ENCODE measurements around the gene SERINC3. TPM values are rescaled to one million over a fixed set of nuclear protein-coding genes. Genes with fewer than 3 reads are reported as not detected.

Gene SERINC3
- polyA plus RNA-seq, 1 of the 3 experiments (the other 2 are of a cell fraction) = 105 TPM

GRCh38 chr20:44495257-44495656 is 26.6 kb downstream of the SERINC3 start:
- peak overlapping the region in 1 of 2 experiments; percentile 100; a peak in 3 of 4 replicates for H3K27ac ChIP-seq (ENCODE audit: low read depth in 2 of 2, low read length in 1 of 2)
- H3K9me3 ChIP-seq = no peaks in the 10 kb centered on the region
- no peaks in the 10 kb centered on the region for H4K20me1 ChIP-seq (ENCODE audit: insufficient read depth)
- peaks cover 0 to 44% of the 10 kb centered on the region in 2 experiments; a peak in 2 of 4 replicates for H3K4me1 ChIP-seq (ENCODE audit: control insufficient read depth in 1 of 2, insufficient read depth in 2 of 2, low read depth in 1 of 2, low read length in 1 of 2)
- peaks cover 11% of the 10 kb centered on the region; the same call in 1 of the 2 replicates for H3K79me2 ChIP-seq (ENCODE audit: insufficient read depth)
- TF ChIP-seq IRF3 (IDR thresholded peaks at IDR 0.05; ENCODE audit: low read depth, low read length) = no peak
- TF ChIP-seq NRF1 (IDR thresholded peaks at IDR 0.05; ENCODE audit: low read depth, low read length) = no peak
- no peak for TF ChIP-seq JUND (IDR thresholded peaks at IDR 0.05)
- TF ChIP-seq NFIC (IDR thresholded peaks at IDR 0.05; ENCODE audit: borderline replicate concordance) = no peak
- no peak for TF ChIP-seq EZH2phosphoT487 (IDR thresholded peaks at IDR 0.05; ENCODE audit: borderline replicate concordance, low read depth)
- no peak for TF ChIP-seq PBX3 (IDR thresholded peaks at IDR 0.05)
- no peak for TF ChIP-seq ZBTB33 (IDR thresholded peaks at IDR 0.05; ENCODE audit: borderline replicate concordance, low read depth)
- no peak for TF ChIP-seq TEAD4 (IDR thresholded peaks at IDR 0.05; ENCODE audit: borderline replicate concordance, insufficient read depth)
- no peak for TF ChIP-seq TAF1 (IDR thresholded peaks at IDR 0.05; ENCODE audit: borderline replicate concordance, low read depth, low read length)
- no peak for TF ChIP-seq MAX (IDR thresholded peaks at IDR 0.05; ENCODE audit: low read depth)
- peak overlapping the region; percentile 70 for H3K9ac ChIP-seq
- ChIA-PET CTCF (interaction anchor here (1.0 to 4.2 kb wide), 2 partner anchors 115 to 184 kb away, joined by 3 to 17 read pairs; partner anchors contain the start of gene FITM2), POLR2A (no interaction called here)
- no peak overlapping the region for H2AFZ ChIP-seq (ENCODE audit: low read depth)
- peak overlapping the region; percentile 51; the same call in 1 of the 2 replicates for H3K4me2 ChIP-seq
- no peaks in the 10 kb centered on the region for H3K9me2 ChIP-seq
- peaks cover 58 to 70% of the 10 kb centered on the region in 2 experiments for H3K36me3 ChIP-seq (replicated peaks in 1 of 2; ENCODE audit: control insufficient read depth in 1 of 2, insufficient read depth in 2 of 2, low read length in 1 of 2)
- peaks cover 61% of the 10 kb centered on the region for H3F3A ChIP-seq (replicated peaks; ENCODE audit: insufficient read depth)
- H3K27me3 ChIP-seq (ENCODE audit: insufficient read depth) = no peaks in the 10 kb centered on the region
- no peak overlapping the region for H3K4me3 ChIP-seq (ENCODE audit: low read depth in 2 of 2, low read length in 1 of 2)
- DNase-seq = no peak
- 100% methylated on average over 1 of the region's 1 CpG for WGBS (ENCODE audit: low lambda C conversion rate)

GRCh38 chr20:44494681-44495080 is 27.2 kb downstream of the SERINC3 start:
- no peak overlapping the region for H3K4me3 ChIP-seq (ENCODE audit: low read depth in 2 of 2, low read length in 1 of 2)
- no peaks in the 10 kb centered on the region for H3K9me3 ChIP-seq
- DNase-seq = no peak
- POLR2A ChIA-PET = no interaction called here
- H4K20me1 ChIP-seq (ENCODE audit: insufficient read depth) = no peaks in the 10 kb centered on the region
- peak overlapping the region; percentile 51; the same call in 1 of the 2 replicates for H3K4me2 ChIP-seq
- 82% methylated on average over 3 of the region's 3 CpGs for WGBS (ENCODE audit: low lambda C conversion rate)
- peak overlapping the region; percentile 70 for H3K9ac ChIP-seq
- H2AFZ ChIP-seq (ENCODE audit: low read depth) = no peak overlapping the region
- 0 out of 2 replicates have a peak, but pooled peaks cover 7% of the 10 kb centered on the region for H3K79me2 ChIP-seq (ENCODE audit: insufficient read depth)
- CTCF ChIA-PET = interaction anchor here (1.0 to 4.2 kb wide), 2 partner anchors 115 to 184 kb away, joined by 3 to 17 read pairs; partner anchors contain the start of gene FITM2
- peaks cover 0 to 44% of the 10 kb centered on the region in 2 experiments; a peak in 2 of 4 replicates for H3K4me1 ChIP-seq (ENCODE audit: control insufficient read depth in 1 of 2, insufficient read depth in 2 of 2, low read depth in 1 of 2, low read length in 1 of 2)
- peaks cover 61% of the 10 kb centered on the region for H3F3A ChIP-seq (replicated peaks; ENCODE audit: insufficient read depth)
- H3K27ac ChIP-seq (ENCODE audit: low read depth in 2 of 2, low read length in 1 of 2) = peak overlapping the region in 1 of 2 experiments; percentile 100; a peak in 2 of 4 replicates
- no peaks in the 10 kb centered on the region for H3K9me2 ChIP-seq
- H3K27me3 ChIP-seq (ENCODE audit: insufficient read depth) = no peaks in the 10 kb centered on the region
- H3K36me3 ChIP-seq (replicated peaks in 1 of 2; ENCODE audit: control insufficient read depth in 1 of 2, insufficient read depth in 2 of 2, low read length in 1 of 2) = peaks cover 57 to 70% of the 10 kb centered on the region in 2 experiments
- TF ChIP-seq USF2 (IDR thresholded peaks at IDR 0.05; ENCODE audit: borderline replicate concordance, low read depth, low read length) (no peak), GABPA (IDR thresholded peaks at IDR 0.05; ENCODE audit: low read depth) (no peak), REST (IDR thresholded peaks at IDR 0.05; ENCODE audit: low read depth, low read length) (no peak), RFX5 (IDR thresholded peaks at IDR 0.05; ENCODE audit: low read length) (no peak), TEAD4 (IDR thresholded peaks at IDR 0.05; ENCODE audit: borderline replicate concordance, insufficient read depth) (no peak), YY1 (IDR thresholded peaks at IDR 0.05; ENCODE audit: low read depth) (no peak), FOSL2 (IDR thresholded peaks at IDR 0.05; ENCODE audit: borderline replicate concordance, low read depth) (no peak), CHD2 (IDR thresholded peaks at IDR 0.05; ENCODE audit: low read length, partially characterized antibody) (no peak), EP300 (IDR thresholded peaks at IDR 0.05; ENCODE audit: borderline replicate concordance in 1 of 2, low read depth in 1 of 2, low read length in 1 of 2) (no peak)

Measured in SK-N-SH (cell line).